Adrenal gland (tissue), 5 donors: ENCODE results near the gene PRDX5.

ENCODE experiments used
- POLR2A ChIP-seq, 2 donors: fragments of 450-650 bp; IDR thresholded peaks; one replicate each; pipeline ENCODE4 v1.6.1; 2017; ENCODE audit warnings: antibody characterized with exemption in 2 of 2, mild to moderate bottlenecking in 2 of 2, moderate library complexity in 1 of 2
- TF ChIP-seq, protein P1 (sequence below), 6 experiments: fragments of 450-650 bp in 4 of 6; fragments of 200-600 bp in 2 of 6; sonication (generic) in 1 of 6; IDR thresholded peaks; 1 replicate in 5 of 6; 2 replicates in 1 of 6; pipeline versions ENCODE4 v1.5.1 to v1.8.0; 2016 to 2021; ENCODE audit warnings: antibody characterized with exemption in 6 of 6, mild to moderate bottlenecking in 2 of 6, moderate library complexity in 1 of 6
- donor health status: DM: no; HTN: no; CAD: no.

- TF ChIP-seq, protein P1, sequence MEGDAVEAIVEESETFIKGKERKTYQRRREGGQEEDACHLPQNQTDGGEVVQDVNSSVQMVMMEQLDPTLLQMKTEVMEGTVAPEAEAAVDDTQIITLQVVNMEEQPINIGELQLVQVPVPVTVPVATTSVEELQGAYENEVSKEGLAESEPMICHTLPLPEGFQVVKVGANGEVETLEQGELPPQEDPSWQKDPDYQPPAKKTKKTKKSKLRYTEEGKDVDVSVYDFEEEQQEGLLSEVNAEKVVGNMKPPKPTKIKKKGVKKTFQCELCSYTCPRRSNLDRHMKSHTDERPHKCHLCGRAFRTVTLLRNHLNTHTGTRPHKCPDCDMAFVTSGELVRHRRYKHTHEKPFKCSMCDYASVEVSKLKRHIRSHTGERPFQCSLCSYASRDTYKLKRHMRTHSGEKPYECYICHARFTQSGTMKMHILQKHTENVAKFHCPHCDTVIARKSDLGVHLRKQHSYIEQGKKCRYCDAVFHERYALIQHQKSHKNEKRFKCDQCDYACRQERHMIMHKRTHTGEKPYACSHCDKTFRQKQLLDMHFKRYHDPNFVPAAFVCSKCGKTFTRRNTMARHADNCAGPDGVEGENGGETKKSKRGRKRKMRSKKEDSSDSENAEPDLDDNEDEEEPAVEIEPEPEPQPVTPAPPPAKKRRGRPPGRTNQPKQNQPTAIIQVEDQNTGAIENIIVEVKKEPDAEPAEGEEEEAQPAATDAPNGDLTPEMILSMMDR (IDR thresholded peaks at IDR 0.05), result no peak
- TF ChIP-seq POLR2A (IDR thresholded peaks at IDR 0.05), result no peak
Observed at GRCh38 chr11:64352995-64353714, 35.2 kb downstream of the PRDX5 start.
